AG09319 (cell line): ENCODE data around the gene EIF2AK3.

Experiments used
- DNase-seq: peaks from one replicate; pipeline ENCODE4 v3.0.0-alpha.2; 2010; ENCODE audit warnings: low read depth; ENCODE audit errors: extremely low read depth
- CTCF ChIP-seq: IDR thresholded peaks from 2 replicates; pipeline ENCODE4 v1.5.1; 2011; ENCODE audit warnings: low read depth, mild to moderate bottlenecking, inconsistent platforms, low read length, moderate library complexity

The EIF2AK3 gene

GRCh38 chr2:88580088-88580487, 47.2 kb downstream of the EIF2AK3 start:
- no peak for TF ChIP-seq CTCF
- DNase-seq, result no peak

- no peak for DNase-seq
- no peak for TF ChIP-seq CTCF
Observed at GRCh38 chr2:88575630-88576029, 51.6 kb downstream of the EIF2AK3 start.

- no peak for TF ChIP-seq CTCF
- no peak for DNase-seq
Observed at GRCh38 chr2:88575051-88575450, 52.2 kb downstream of the EIF2AK3 start.

GRCh38 chr2:88574445-88574844, 52.8 kb downstream of the EIF2AK3 start:
- TF ChIP-seq CTCF, result no peak
- DNase-seq, result no peak

GRCh38 chr2:88568179-88568578, 59.1 kb downstream of the EIF2AK3 start:
- DNase-seq, result no peak

GRCh38 chr2:88564402-88564801, 62.9 kb downstream of the EIF2AK3 start:
- TF ChIP-seq CTCF, result no peak

More at GRCh38 chr2:88568179-88568578, 59.1 kb downstream of the EIF2AK3 start:
- no peak for TF ChIP-seq CTCF

GRCh38 chr2:88563129-88563528, 64.1 kb downstream of the EIF2AK3 start:
- TF ChIP-seq CTCF, result no peak
- no peak for DNase-seq

More at GRCh38 chr2:88564402-88564801, 62.9 kb downstream of the EIF2AK3 start:
- DNase-seq, result no peak
